ENCODE data around the gene ERICH6.

ERICH6 gene

DNA sequence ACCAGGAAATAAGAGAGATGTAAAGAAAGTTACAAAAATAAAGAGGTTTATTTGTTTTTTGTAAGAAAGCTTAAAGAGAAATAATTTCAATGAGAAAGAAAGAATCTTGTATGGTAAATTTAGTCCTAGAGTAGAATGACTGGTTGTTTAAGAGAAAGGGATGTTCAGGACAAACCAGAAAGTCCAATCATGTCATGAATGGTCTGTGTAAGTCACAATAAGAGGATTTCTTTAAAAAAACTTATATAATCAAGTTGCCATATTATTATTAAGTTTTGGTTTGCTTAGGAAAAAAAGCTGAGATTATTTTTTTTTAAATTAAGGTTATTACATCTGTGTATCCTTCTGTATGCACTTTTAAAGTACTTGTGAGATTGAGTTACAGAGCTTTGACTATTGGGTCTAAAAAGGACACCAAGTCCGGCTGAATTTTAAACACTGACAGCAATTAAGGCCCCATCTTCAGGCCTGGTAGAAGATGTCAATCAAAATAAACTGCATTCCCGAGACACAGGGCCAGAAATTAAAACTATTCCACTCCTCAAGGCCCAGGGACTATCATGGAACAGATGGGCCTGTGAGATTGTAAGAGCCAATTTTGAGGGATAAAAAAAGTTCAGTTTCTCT, 12.2 kb downstream of the ERICH6 start:
- no peak overlapping the region for H3K27ac ChIP-seq
- H3K4me3 ChIP-seq = no peak overlapping the region

DNA sequence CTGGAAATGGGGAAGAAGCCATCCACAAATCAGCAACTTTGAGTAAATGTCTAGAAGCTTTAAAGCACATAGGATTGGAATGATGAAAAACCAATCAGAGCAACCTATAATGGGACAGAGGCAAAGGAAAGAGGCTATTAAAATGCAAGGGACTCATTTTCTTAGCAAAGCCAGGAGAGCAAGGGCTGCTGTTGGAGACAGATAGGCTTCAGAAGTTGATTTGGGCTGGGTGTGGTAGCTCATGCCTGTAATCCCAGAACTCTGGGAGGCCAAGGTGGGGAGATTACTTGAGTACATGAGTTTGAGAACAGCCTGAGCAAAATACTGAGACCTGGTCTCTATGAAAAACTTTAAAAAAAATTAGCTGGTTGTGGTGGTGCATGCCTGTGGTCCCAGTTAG, 16.1 kb downstream of the ERICH6 start:
- no peak overlapping the region for H3K27ac ChIP-seq
- H3K4me3 ChIP-seq = no peak overlapping the region

DNA sequence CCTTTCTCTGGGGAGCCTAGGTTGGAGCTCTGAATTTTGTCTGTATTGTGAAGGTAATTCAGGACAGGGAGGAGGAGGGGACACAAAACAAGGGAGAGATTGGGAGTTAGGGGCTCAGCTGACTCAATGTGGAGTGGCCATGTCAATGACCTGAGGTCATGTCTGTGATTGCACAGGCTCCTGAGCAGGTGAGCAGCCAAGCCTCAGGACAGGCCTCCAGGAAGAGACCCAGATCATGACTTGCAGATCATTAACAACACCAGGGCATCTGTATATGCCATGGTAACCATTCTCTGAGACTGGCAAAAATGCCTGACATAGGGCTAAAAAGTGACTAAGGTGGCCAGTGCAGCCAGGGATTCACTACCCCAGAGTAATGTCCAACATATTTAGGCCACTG, 20.9 kb downstream of the ERICH6 start:
- no peak overlapping the region for H3K4me3 ChIP-seq
- H3K27ac ChIP-seq = no peak overlapping the region

- no peak overlapping the region for H3K27ac ChIP-seq
- no peak overlapping the region for H3K4me3 ChIP-seq
Observed at GRCh38 chr3:150682279-150682678, 21.4 kb downstream of the ERICH6 start.

DNA sequence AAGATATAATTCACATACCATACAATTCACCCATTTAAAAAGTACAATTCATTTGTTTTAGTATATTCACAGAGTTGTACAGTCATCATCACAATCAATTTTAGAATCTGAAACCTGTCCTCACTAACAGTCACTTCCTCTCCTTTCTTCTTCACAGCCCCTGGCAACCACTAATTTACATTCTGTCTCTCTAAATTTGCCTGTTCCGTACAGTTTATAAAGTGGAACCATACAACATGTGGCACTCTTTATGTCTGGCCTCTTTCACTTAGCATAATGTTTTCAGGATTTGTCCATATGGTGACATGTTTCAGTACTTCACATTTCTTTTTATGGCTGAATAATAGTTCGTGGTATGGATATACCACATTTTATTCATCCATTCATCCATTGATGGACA, 22.7 kb downstream of the ERICH6 start:
- no peak overlapping the region for H3K27ac ChIP-seq

DNA sequence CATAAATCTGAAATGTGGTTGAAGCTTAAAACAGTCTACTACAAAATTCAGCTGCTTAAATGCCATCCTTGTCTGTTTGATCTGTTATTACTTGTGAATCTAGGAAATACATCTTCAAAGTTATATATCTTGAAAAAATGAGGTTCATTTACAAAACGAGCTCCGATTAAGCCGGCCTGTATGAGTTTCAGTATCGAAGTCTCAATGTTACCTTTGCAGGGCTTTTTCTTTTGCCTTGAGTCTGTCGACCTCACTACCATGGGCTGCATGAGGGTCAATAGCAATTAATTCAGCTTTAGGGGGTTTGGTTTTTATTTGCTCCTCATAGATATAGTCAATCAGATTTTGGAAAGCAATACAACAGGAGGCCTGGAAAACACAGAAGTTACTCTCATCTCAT, 23.2 kb downstream of the ERICH6 start:
- Histone ChIP-seq H3K27ac (no peak overlapping the region), H3K4me3 (no peak overlapping the region)

More for the DNA sequence above, 22.7 kb downstream of the ERICH6 start:
- H3K4me3 ChIP-seq = no peak overlapping the region

GRCh38 chr3:150675587-150675986, 28.1 kb downstream of the ERICH6 start:
- Histone ChIP-seq H3K4me3 (no peak overlapping the region), H3K27ac (no peak overlapping the region)

GRCh38 chr3:150673966-150674365, 29.8 kb downstream of the ERICH6 start:
- H3K4me3 ChIP-seq = no peak overlapping the region
- H3K27ac ChIP-seq = no peak overlapping the region

GRCh38 chr3:150666167-150666566, 37.6 kb downstream of the ERICH6 start:
- Histone ChIP-seq H3K4me3 (no peak overlapping the region), H3K27ac (no peak overlapping the region)

- no peak overlapping the region for H3K4me3 ChIP-seq
- H3K27ac ChIP-seq = no peak overlapping the region
Observed at GRCh38 chr3:150663461-150663860, 40.3 kb downstream of the ERICH6 start.

- H3K27ac ChIP-seq = no peak overlapping the region
Observed at GRCh38 chr3:150662410-150663200, 41.1 kb downstream of the ERICH6 start.

GRCh38 chr3:150656316-150656715, 47.4 kb downstream of the ERICH6 start:
- no peak overlapping the region for H3K27ac ChIP-seq
- no peak overlapping the region for H3K4me3 ChIP-seq

More at GRCh38 chr3:150662410-150663200, 41.1 kb downstream of the ERICH6 start:
- H3K4me3 ChIP-seq = no peak overlapping the region

DNA sequence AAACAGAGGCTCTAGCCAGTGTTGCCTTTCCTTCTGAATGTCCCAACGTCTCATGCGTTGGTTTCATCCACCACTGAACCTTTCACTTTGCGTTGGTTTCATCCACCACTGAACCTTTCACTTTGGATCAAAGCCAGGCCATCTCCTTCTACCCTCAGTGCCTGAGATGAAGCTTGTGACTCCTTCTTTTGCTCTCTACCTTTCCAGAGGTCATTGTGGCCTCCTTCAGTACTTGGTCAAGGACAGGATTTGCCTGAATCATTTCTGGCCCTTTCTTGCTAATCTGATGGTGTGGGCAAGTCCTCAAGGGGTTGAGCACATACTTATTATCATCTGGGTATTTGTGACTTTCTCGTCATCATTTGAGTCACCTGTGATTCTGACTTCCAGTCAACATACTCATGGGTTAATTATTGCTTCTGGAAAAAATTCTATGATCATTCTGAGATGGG, 50.6 kb downstream of the ERICH6 start:
- no peak overlapping the region for H3K4me3 ChIP-seq

DNA sequence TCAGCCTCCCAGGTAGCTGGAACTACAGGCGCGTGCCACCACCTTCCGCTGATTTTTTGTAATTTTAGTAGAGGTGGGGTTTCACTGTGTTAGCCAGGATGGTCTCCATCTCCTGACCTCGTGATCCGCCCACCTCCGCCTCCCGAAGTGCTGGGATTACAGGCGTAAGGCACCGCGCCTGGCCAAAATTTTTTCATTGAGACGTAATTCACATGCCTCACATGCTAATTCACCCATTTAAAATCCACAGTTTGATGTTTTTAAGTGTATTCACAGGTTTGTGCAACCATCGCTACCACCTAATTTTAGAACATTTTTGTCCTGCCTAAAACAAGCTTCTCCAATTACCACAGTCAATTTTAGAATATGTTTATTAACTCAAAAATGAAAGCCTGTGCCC, 63.5 kb downstream of the ERICH6 start:
- no peak overlapping the region for H3K27ac ChIP-seq
- H3K4me3 ChIP-seq = no peak overlapping the region

More for the DNA sequence above, 50.6 kb downstream of the ERICH6 start:
- H3K27ac ChIP-seq = no peak overlapping the region

DNA sequence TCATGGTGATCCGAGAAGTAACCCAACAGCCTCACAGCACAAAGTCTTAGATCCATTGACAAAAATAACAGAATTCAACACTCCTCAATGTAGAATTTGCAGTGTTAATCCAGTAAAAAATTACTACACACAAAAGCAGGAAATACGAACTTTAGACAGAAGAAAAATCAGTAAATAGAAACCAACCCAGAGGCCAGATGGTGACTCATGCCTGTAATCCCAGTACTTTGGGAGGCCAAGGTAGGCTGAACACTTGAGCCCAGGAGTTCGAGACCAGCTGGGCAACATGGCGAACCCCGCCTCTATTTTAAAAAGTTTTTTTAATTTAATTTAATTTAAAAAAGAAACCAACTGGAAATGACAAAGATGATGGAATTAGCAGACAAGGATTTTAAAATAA, 64.5 kb downstream of the ERICH6 start:
- no peak overlapping the region for H3K4me3 ChIP-seq

GRCh38 chr3:150636258-150636657, 67.5 kb downstream of the ERICH6 start:
- Histone ChIP-seq H3K4me3 (no peak overlapping the region), H3K27ac (peak overlapping the region in 1 of 21 experiments; percentile 24)

More for the DNA sequence above, 64.5 kb downstream of the ERICH6 start:
- no peak overlapping the region for H3K27ac ChIP-seq

DNA sequence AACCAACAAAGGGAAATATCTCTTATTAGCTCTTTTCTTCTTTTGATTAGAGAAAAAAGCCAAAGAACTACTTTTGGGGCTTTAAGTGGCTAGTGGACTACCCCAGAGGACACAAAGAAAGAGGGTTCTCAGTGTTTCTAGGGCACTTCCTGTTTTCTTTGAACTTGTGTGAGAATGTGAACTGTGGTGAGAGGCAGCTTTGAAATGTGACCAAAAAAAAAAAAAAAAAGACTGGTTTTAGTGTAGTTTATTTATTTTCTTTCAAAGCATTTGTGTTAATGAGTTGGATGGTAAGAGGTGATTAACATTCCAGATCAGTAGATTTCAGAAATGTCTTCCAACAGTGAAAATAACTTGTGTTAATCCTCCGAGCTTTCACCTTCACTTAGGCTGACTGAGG, 68.2 kb downstream of the ERICH6 start:
- peak overlapping the region in 3 of 21 experiments; percentile 42 to 62 (median 48) for H3K27ac ChIP-seq
- H3K4me3 ChIP-seq = no peak overlapping the region

DNA sequence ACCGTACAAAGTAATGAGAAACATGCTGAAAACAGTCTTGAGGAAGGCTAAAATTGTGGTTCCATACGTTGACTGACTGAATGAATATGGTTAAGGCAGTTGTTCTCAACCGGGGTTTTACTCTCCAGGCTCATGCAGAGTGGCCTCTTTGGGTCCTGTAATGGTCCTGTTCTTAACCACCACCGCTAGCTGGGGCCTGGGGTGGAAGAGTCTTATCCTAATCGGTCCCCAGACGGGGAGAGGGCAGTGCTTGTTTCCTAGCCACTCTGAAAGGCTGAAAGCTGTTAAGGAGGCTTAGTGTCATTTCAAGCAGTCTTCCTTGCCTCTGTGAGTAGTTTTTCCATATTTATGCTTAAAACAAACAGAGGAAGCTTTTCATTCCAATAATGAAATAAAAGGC, 68.6 kb downstream of the ERICH6 start:
- no peak overlapping the region for H3K4me3 ChIP-seq
- H3K27ac ChIP-seq = peak overlapping the region in 3 of 21 experiments; percentile 42 to 62 (median 48)

DNA sequence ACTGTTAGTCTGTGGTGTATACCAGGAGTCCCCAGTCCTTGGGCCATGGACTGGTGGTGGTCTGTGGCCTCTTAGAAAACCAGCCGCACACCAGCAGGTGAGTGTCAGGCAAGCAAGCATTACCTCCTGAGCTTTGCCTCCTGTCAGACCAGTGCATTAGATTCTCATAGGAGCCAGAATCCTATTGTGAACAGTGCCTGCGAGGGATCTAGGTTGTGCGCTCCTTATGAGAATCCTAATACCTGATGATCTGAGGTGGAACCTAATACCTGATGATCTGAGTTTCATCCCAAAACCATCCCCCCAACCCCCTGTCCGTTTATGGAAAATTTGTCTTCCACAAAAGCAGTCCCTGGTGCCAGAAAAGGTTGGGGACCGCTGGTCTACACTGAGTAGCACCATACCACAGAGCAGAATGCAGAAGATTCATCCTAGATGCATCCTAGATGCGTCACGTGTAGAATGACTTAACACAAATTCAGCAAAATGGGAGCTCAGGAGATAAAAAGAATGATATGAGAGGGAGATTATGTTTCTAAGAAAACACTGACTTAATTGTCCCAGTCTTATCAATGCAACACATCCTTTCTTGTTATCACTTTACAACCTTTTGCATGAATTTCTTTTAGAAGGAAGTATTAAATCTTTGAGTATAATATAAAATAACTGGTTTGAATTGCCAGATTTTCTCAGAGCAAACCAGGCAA, 72.1 kb downstream of the ERICH6 start:
- H3K4me3 ChIP-seq = no peak overlapping the region
- H3K27ac ChIP-seq = no peak overlapping the region

DNA sequence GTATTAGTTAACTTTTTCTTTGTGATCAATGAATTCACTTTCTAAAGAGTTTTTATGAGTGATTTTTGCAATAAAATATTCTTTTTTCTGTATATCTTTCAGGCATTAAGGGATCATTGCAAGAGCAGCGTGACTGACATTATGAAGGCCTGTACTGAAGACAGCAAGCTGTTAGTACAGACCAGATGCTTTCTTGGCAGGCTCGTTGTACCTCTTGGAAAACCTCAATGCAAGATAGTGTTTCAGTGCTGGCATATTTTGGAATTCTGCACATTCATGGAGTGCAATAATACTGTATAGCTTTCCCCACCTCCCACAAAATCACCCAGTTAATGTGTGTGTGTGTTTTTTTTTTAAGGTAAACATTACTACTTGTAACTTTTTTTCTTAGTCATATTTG, 76.2 kb downstream of the ERICH6 start:
- no peak overlapping the region for H3K4me3 ChIP-seq
- H3K27ac ChIP-seq = no peak overlapping the region
